Colonic mucosa (tissue), 4 donors: Measurements from ENCODE around the gene ARFGEF3. TPM values are rescaled to one million over a fixed set of nuclear protein-coding genes. Genes with fewer than 3 reads are reported as not detected.

Experiments
- DNase-seq: peaks from one replicate; pipeline ENCODE4 v3.0.0-alpha.2; 2020
- H3K27ac ChIP-seq: fragments of 200-600 bp; one replicate; pipeline ENCODE4 v1.8.0; 2021
- H3K27me3 ChIP-seq: fragments of 200-600 bp; one replicate; pipeline ENCODE4 v1.8.0; 2021
- H3K36me3 ChIP-seq: fragments of 200-600 bp; one replicate; pipeline ENCODE4 v1.8.0; 2021
- H3K4me1 ChIP-seq: fragments of 200-600 bp; one replicate; pipeline ENCODE4 v1.8.0; 2021; ENCODE audit warnings: mild to moderate bottlenecking
- H3K4me3 ChIP-seq: fragments of 200-600 bp; one replicate; pipeline ENCODE4 v1.8.0; 2021
- H3K9ac ChIP-seq, 2 donors: one replicate each; pipeline ENCODE4 v1.7.0; 2013; ENCODE audit warnings: control low read depth in 2 of 2, low read depth in 2 of 2, low read length in 2 of 2
- H3K9me3 ChIP-seq: fragments of 200-600 bp; one replicate; pipeline ENCODE4 v1.8.0; 2021
- CTCF ChIP-seq: fragments of 200-600 bp; IDR thresholded peaks from one replicate; pipeline ENCODE4 v1.8.0; 2022; ENCODE audit warnings: antibody characterized with exemption, mild to moderate bottlenecking
- intact Hi-C: fragments of 100-400 bp; cut with DNase I; formaldehyde crosslinking; loops from one replicate; pipeline ENCODE4 v1.14.1; 2022
- total RNA-seq, 2 donors: library from RNA; stranded (reverse); fragmentation: NEBNext Ultra II Directional in 1 of 2; extraction: Animal tissue kit (Norgen Biotek cat#: 25700) in 1 of 2; gene quantifications; one replicate each; pipeline ENCODE4 v1.2.1, GENCODE V29; 2021
- donor health status: healthy.
- donor health status: DM: no; HTN: no; CAD: no.
- donor health status: DM: no; HTN: no; CAD: no.

ARFGEF3 gene
- total RNA-seq, 2 donors from 2014 or later = 22.2 to 23.8 TPM

GRCh38 chr6:138225953-138226352 lies 64.2 kb downstream of the ARFGEF3 start:
- Histone ChIP-seq H3K4me1 (no peaks in the 10 kb centered on the region), H3K9ac (no peak overlapping the region), H3K27me3 (no peaks in the 10 kb centered on the region), H3K36me3 (no peaks in the 10 kb centered on the region), H3K4me3 (no peak overlapping the region), H3K27ac (no peak overlapping the region), H3K9me3 (no peaks in the 10 kb centered on the region)
- TF ChIP-seq CTCF = no peak
- intact Hi-C loops = no loop called here
- no peak for DNase-seq

- H3K9me3 ChIP-seq = no peaks in the 10 kb centered on the region
- H3K27me3 ChIP-seq = no peaks in the 10 kb centered on the region
- no peaks in the 10 kb centered on the region for H3K36me3 ChIP-seq
- no peak for TF ChIP-seq CTCF
- H3K4me1 ChIP-seq = no peaks in the 10 kb centered on the region
- H3K27ac ChIP-seq = peak overlapping the region; percentile 72
- peak; percentile 28 for DNase-seq
- H3K4me3 ChIP-seq = no peak overlapping the region
- H3K9ac ChIP-seq = peak overlapping the region in 1 of 2 donors; percentile 7
- intact Hi-C loops = no loop called here
Observed at GRCh38 chr6:138226700-138227315, 65.1 kb downstream of the ARFGEF3 start.

GRCh38 chr6:138227316-138227781 lies 65.6 kb downstream of the ARFGEF3 start:
- Histone ChIP-seq H3K9ac (no peak overlapping the region), H3K27ac (peak overlapping the region; percentile 72), H3K9me3 (no peaks in the 10 kb centered on the region), H3K36me3 (no peaks in the 10 kb centered on the region), H3K27me3 (no peaks in the 10 kb centered on the region), H3K4me3 (no peak overlapping the region), H3K4me1 (no peaks in the 10 kb centered on the region)
- no peak for TF ChIP-seq CTCF
- intact Hi-C loops = no loop called here
- peak; percentile 44 for DNase-seq

GRCh38 chr6:138229072-138229471 lies 67.3 kb downstream of the ARFGEF3 start:
- Histone ChIP-seq H3K27ac (no peak overlapping the region), H3K27me3 (no peaks in the 10 kb centered on the region), H3K9ac (no peak overlapping the region), H3K36me3 (no peaks in the 10 kb centered on the region), H3K9me3 (no peaks in the 10 kb centered on the region), H3K4me3 (no peak overlapping the region), H3K4me1 (no peaks in the 10 kb centered on the region)
- DNase-seq = no peak
- TF ChIP-seq CTCF = no peak
- intact Hi-C loops = no loop called here

GRCh38 chr6:138229663-138230179 lies 68.0 kb downstream of the ARFGEF3 start:
- no peaks in the 10 kb centered on the region for H3K4me1 ChIP-seq
- no peak overlapping the region for H3K9ac ChIP-seq
- H3K9me3 ChIP-seq = no peaks in the 10 kb centered on the region
- intact Hi-C loops = no loop called here
- no peaks in the 10 kb centered on the region for H3K27me3 ChIP-seq
- no peak for TF ChIP-seq CTCF
- no peak overlapping the region for H3K4me3 ChIP-seq
- H3K36me3 ChIP-seq = no peaks in the 10 kb centered on the region
- DNase-seq = no peak
- no peak overlapping the region for H3K27ac ChIP-seq
